IPS DF 6.9 (cell line): Measurements from ENCODE around the gene ZNF513.
"Not testable (repeated sequence)": the region's sequence is repeated elsewhere in the genome, so short reads cannot be mapped to it uniquely, and the experiment has no call there.

Experiments used
- DNase-seq: peaks from one replicate; pipeline ENCODE4 v3.0.0-alpha.2; 2013; ENCODE audit warnings: low read depth, low spot score
- H3K27ac ChIP-seq: one replicate; pipeline ENCODE4 v1.5.1; 2013; ENCODE audit warnings: low read length, control low read depth
- H3K27me3 ChIP-seq: 2 replicates; pipeline ENCODE4 v1.6.1; 2013; ENCODE audit warnings: mild to moderate bottlenecking, low read length; ENCODE audit not compliant: control insufficient read depth, insufficient read depth
- H3K36me3 ChIP-seq: 2 replicates; pipeline ENCODE4 v1.6.1; 2013; ENCODE audit warnings: low read length; ENCODE audit not compliant: control insufficient read depth, insufficient read depth
- H3K4me1 ChIP-seq: 2 replicates; pipeline ENCODE4 v1.6.1; 2013; ENCODE audit warnings: low read length; ENCODE audit not compliant: control insufficient read depth, insufficient read depth
- H3K4me3 ChIP-seq: 2 replicates; pipeline ENCODE4 v1.5.1; 2013; ENCODE audit warnings: mild to moderate bottlenecking, low read length
- H3K9me3 ChIP-seq: 2 replicates; pipeline ENCODE4 v1.6.1; 2013; ENCODE audit warnings: low read length, inconsistent platforms; ENCODE audit not compliant: control insufficient read depth, insufficient read depth
- WGBS: extraction: QIAGEN DNeasy Blood & Tissue Kit; methylation state at CpG from one replicate; pipeline ENCODE4 v1.1.7; 2013; ENCODE audit warnings: mixed read lengths, missing lambda C conversion rate; ENCODE audit not compliant: insufficient read length, insufficient coverage; 5-methylcytosine and 5-hydroxymethylcytosine counted together

The ZNF513 gene

GRCh38 chr2:27354597-27354927 is 26.0 kb downstream of the ZNF513 start:
- Histone ChIP-seq H3K4me3 (no peak overlapping the region), H3K27ac (no peak overlapping the region)
- no peak for DNase-seq

GRCh38 chr2:27353762-27354596 is 26.6 kb downstream of the ZNF513 start:
- H3K27me3 ChIP-seq: no peaks in the 10 kb centered on the region
- H3K36me3 ChIP-seq: no peaks in the 10 kb centered on the region
- no peaks in the 10 kb centered on the region for H3K9me3 ChIP-seq
- H3K27ac ChIP-seq: no peak overlapping the region
- no peaks in the 10 kb centered on the region for H3K4me1 ChIP-seq
- WGBS: no CpG with 5 or more reads among the region's 7 CpGs
- DNase-seq: no peak
- no peak overlapping the region for H3K4me3 ChIP-seq

More at GRCh38 chr2:27354597-27354927, 26.0 kb downstream of the ZNF513 start:
- Histone ChIP-seq H3K4me1 (no peaks in the 10 kb centered on the region), H3K9me3 (no peaks in the 10 kb centered on the region), H3K27me3 (no peaks in the 10 kb centered on the region), H3K36me3 (no peaks in the 10 kb centered on the region)
- WGBS: no CpG with 5 or more reads among the region's 7 CpGs

DNA sequence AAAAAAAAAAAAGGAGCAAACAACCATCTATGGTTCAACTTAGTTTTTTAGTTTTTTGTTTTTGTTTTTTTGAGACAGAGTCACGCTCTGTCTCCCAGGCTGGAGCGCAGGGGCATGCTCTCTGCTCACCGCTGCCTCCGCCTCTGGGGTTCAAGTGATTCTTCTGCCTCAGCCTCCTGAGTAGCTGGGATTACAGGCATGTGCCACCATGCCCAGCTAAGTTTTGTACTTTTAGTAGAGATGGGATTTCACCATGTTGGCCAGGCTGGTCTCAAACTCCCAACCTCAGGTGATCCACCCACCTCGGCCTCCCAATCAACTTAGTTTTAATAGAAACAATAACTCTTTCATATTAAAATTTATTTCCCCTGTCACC is 27.2 kb downstream of the ZNF513 start:
- not testable (repeated sequence) for H3K4me3 ChIP-seq, H3K9me3 ChIP-seq, H3K27me3 ChIP-seq, H3K36me3 ChIP-seq, DNase-seq, H3K27ac ChIP-seq, H3K4me1 ChIP-seq
- WGBS: no CpG with 5 or more reads among the region's 5 CpGs

- Histone ChIP-seq H3K27ac (no peak overlapping the region), H3K9me3 (no peaks in the 10 kb centered on the region), H3K4me1 (no peaks in the 10 kb centered on the region), H3K36me3 (no peaks in the 10 kb centered on the region), H3K4me3 (no peak overlapping the region), H3K27me3 (no peaks in the 10 kb centered on the region)
- no peak for DNase-seq
- no CpG with 5 or more reads among the region's 6 CpGs for WGBS
Observed at GRCh38 chr2:27351802-27352598, 28.5 kb downstream of the ZNF513 start.

DNA sequence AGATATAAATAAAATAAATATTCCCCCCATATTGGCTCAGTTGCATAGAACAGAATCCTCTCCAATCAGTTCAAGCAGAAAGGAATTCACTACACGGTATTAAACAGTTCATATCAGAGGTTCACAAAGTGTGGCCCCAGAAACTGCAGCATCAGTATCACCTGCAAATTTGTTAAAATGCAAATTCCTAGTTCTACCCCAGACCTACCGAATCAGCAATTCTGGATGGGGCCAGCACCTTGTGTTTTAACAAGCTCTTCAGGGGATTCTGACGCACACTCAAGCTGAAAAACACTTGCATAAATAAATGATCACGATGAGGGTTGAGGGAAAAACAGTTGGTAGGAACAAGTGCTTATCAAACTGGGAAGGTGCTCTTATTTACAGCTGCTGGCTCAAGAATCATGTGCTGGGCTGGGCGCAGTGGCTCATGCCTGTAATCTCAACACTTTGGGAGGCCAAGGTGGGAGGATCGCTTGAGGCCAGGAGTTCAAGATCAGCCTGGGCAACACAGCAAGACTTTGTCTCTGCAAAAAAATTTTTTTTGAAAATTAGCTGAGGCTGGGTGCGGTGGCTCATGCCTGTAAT is 30.3 kb downstream of the ZNF513 start:
- no CpG with 5 or more reads among the region's 7 CpGs for WGBS
- no peaks in the 10 kb centered on the region for H3K4me1 ChIP-seq
- H3K4me3 ChIP-seq: no peak overlapping the region
- no peak overlapping the region for H3K27ac ChIP-seq
- H3K9me3 ChIP-seq: no peaks in the 10 kb centered on the region
- H3K36me3 ChIP-seq: no peaks in the 10 kb centered on the region
- no peak for DNase-seq
- H3K27me3 ChIP-seq: no peaks in the 10 kb centered on the region

- H3K27ac ChIP-seq: no peak overlapping the region
- no peaks in the 10 kb centered on the region for H3K9me3 ChIP-seq
- peaks cover 8% of the 10 kb centered on the region; the same call in 1 of the 2 replicates for H3K36me3 ChIP-seq
- H3K4me3 ChIP-seq: no peak overlapping the region
- no peak for DNase-seq
- no CpG with 5 or more reads among the region's 2 CpGs for WGBS
- no peaks in the 10 kb centered on the region for H3K27me3 ChIP-seq
- H3K4me1 ChIP-seq: no peaks in the 10 kb centered on the region
Observed at GRCh38 chr2:27347641-27348040, 32.9 kb downstream of the ZNF513 start.

DNA sequence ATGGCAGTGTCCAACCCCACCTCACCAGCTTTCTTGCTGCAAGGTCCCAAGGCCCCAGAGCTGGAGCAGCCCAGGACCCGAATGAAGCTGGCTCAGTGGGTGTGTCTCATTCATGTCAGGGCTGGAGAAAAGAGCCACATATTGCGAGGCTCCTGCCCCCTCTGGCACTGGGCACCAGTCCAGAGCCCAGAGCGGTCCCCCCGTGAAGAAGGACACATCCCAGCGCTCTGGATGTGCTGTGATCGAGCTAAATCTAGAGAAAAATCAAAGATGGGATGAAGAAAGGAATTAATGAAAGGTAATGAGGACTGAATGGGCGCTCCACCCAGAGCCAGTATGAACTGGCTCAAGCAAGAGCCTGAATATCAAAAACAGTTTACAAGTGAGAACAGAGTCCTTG is 44.4 kb downstream of the ZNF513 start:
- no CpG with 5 or more reads among the region's 7 CpGs for WGBS
- DNase-seq: no peak

DNA sequence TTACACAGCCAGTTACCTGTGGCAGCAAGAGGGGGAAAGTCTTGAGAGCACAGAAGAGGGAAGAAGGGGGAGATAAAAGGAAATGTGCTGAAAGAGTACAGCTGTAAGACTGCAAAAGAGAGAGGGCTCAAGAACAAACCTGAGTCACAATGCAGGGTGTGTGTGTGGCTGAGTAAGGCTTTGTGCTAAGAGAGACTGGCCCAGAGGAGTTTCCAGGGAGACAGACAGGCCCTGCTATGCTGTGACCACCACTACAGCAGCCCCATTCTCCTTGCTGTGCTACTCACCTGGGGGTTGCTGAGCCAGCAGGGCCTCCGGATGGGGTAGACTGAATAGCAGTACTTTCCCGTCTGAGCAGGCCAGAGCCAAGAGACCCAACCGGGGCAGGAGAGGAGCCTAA is 45.2 kb downstream of the ZNF513 start:
- WGBS: no CpG with 5 or more reads among the region's 3 CpGs
- H3K4me1 ChIP-seq: no peaks in the 10 kb centered on the region
- no peaks in the 10 kb centered on the region for H3K27me3 ChIP-seq
- H3K36me3 ChIP-seq: peaks cover 33% of the 10 kb centered on the region
- H3K4me3 ChIP-seq: no peak overlapping the region
- H3K9me3 ChIP-seq: no peaks in the 10 kb centered on the region
- DNase-seq: no peak
- no peak overlapping the region for H3K27ac ChIP-seq

More for the DNA sequence above, 44.4 kb downstream of the ZNF513 start:
- no peaks in the 10 kb centered on the region for H3K4me1 ChIP-seq
- peaks cover 33% of the 10 kb centered on the region for H3K36me3 ChIP-seq
- H3K9me3 ChIP-seq: no peaks in the 10 kb centered on the region
- H3K4me3 ChIP-seq: no peak overlapping the region
- H3K27ac ChIP-seq: no peak overlapping the region
- no peaks in the 10 kb centered on the region for H3K27me3 ChIP-seq
